AG04449 (cell line): ENCODE measurements around the gene OR52B4.
A peak's percentile ranks its signal among the peaks of the same experiment; 100 is the strongest.
"Not testable (repeated sequence)": the region's sequence is repeated elsewhere in the genome, so short reads cannot be mapped to it uniquely, and the experiment has no call there.

Experiments used
- CTCF ChIA-PET: fragments of 350-600 bp; formaldehyde crosslinking; extraction: SDS; loops from one replicate; lab custom pipeline; 2021; ENCODE audit warnings: antibody characterized with exemption; lab: Yijun Ruan, JAX
- POLR2A ChIA-PET: fragments of 400-600, 350-600 bp; formaldehyde crosslinking; extraction: SDS; loops from one replicate; lab custom pipeline; 2020; ENCODE audit warnings: antibody characterized with exemption, inconsistent platforms; lab: Yijun Ruan, JAX
- DNase-seq: peaks from one replicate; pipeline ENCODE4 v3.0.0-alpha.2; 2010; ENCODE audit warnings: low read depth, low spot score
- H3K4me3 ChIP-seq: 2 replicates; pipeline ENCODE4 v1.5.1; 2011; ENCODE audit warnings: low read depth, mild to moderate bottlenecking, control low read depth, low read length
- CTCF ChIP-seq: IDR thresholded peaks from one replicate; pipeline ENCODE4 v1.5.1; 2011; ENCODE audit warnings: mild to moderate bottlenecking, moderate library complexity, low read length, control low read depth, inconsistent platforms; ENCODE audit not compliant: insufficient read depth; ENCODE audit errors: missing control alignments

OR52B4 gene

GRCh38 chr11:4368286-4368685 is at the start of gene OR52B4:
Gene OR52B4, minus strand, starts transcription at chr11:4368386. Its CDS starts 91 bp downstream, at chr11:4368295.
- no peak for TF ChIP-seq CTCF
- ChIA-PET POLR2A (no interaction called here), CTCF (no interaction called here)
- DNase-seq = no peak
- no peak within 1 kb of the TSS for H3K4me3 ChIP-seq

- CTCF ChIA-PET = no interaction called here
- H3K4me3 ChIP-seq = no peak overlapping the region
- TF ChIP-seq CTCF = no peak
- DNase-seq = no peak
- POLR2A ChIA-PET = no interaction called here
Measured at GRCh38 chr11:4416816-4417215, 48.6 kb upstream of the OR52B4 start.

GRCh38 chr11:4416306-4416705 is 48.1 kb upstream of the OR52B4 start:
- H3K4me3 ChIP-seq = no peak overlapping the region
- POLR2A ChIA-PET = no interaction called here
- CTCF ChIA-PET = no interaction called here
- DNase-seq = no peak
- TF ChIP-seq CTCF = no peak

- CTCF ChIA-PET, DNase-seq, POLR2A ChIA-PET, H3K4me3 ChIP-seq: not testable (repeated sequence)
Measured at GRCh38 chr11:4406206-4406605, 38.0 kb upstream of the OR52B4 start.

- POLR2A ChIA-PET = no interaction called here
- CTCF ChIA-PET = interaction anchor here (1.1 kb wide), 1 partner anchor 10 kb away, joined by 3 read pairs; no protein-coding TSS in a partner anchor
- no peak for DNase-seq
- peak overlapping the region; percentile 95 for H3K4me3 ChIP-seq
- no peak for TF ChIP-seq CTCF
Measured at GRCh38 chr11:4393858-4394223, 25.7 kb upstream of the OR52B4 start.

GRCh38 chr11:4393209-4393857 is 25.1 kb upstream of the OR52B4 start, which contains the start of gene TRIM21:
Gene TRIM21, minus strand, starts transcription at chr11:4393702. Its CDS starts 3,293 bp downstream, at chr11:4390409.
- ChIA-PET POLR2A (no interaction called here), CTCF (interaction anchor here (1.1 kb wide), 1 partner anchor 10 kb away, joined by 3 read pairs; no protein-coding TSS in a partner anchor)
- peak within 1 kb of the TSS; percentile 95 for H3K4me3 ChIP-seq
- no peak for TF ChIP-seq CTCF
- peak; percentile 31 for DNase-seq

GRCh38 chr11:4388221-4388620 is 20.0 kb upstream of the OR52B4 start:
- no peak for DNase-seq
- CTCF ChIA-PET = no interaction called here
- no peak overlapping the region for H3K4me3 ChIP-seq
- TF ChIP-seq CTCF = no peak
- POLR2A ChIA-PET = no interaction called here
